Endodermal cell (in vitro differentiated cells): Measurements from ENCODE around the gene MOB3B. TPM values are rescaled to one million over a fixed set of nuclear protein-coding genes. Genes with fewer than 3 reads are reported as not detected.

Source experiments
- DNase-seq: peaks from one replicate; pipeline ENCODE4 v3.0.0-alpha.2; 2017
- H3K27ac ChIP-seq: 2 replicates; pipeline ENCODE4 v1.5.1; 2013; ENCODE audit warnings: mild to moderate bottlenecking, low read depth, low read length, moderate library complexity
- H3K27me3 ChIP-seq: 2 replicates; pipeline ENCODE4 v1.6.1; 2013; ENCODE audit warnings: mild to moderate bottlenecking, low read length, moderate library complexity; ENCODE audit not compliant: insufficient read depth, control insufficient read depth, poor library complexity, severe bottlenecking
- H3K36me3 ChIP-seq: 2 replicates; pipeline ENCODE4 v1.7.0; 2013; ENCODE audit warnings: mild to moderate bottlenecking, low read length, moderate library complexity; ENCODE audit not compliant: control insufficient read depth, insufficient read depth
- H3K4me1 ChIP-seq: one replicate; pipeline ENCODE4 v1.7.0; 2013; ENCODE audit warnings: low read length; ENCODE audit not compliant: control insufficient read depth, insufficient read depth
- H3K4me3 ChIP-seq: 2 replicates; pipeline ENCODE4 v1.5.1; 2013; ENCODE audit warnings: mild to moderate bottlenecking, low read length, moderate library complexity
- H3K9ac ChIP-seq: 2 replicates; pipeline ENCODE4 v1.6.1; 2013; ENCODE audit warnings: mild to moderate bottlenecking, low read length, moderate library complexity; ENCODE audit not compliant: poor library complexity, severe bottlenecking; ENCODE audit errors: extremely low read depth
- H3K9me3 ChIP-seq: 2 replicates; pipeline ENCODE4 v1.6.1; 2013; ENCODE audit warnings: mild to moderate bottlenecking, low read length, moderate library complexity; ENCODE audit not compliant: control insufficient read depth
- H3K27ac Mint-ChIP-seq: 2 replicates; pipeline ENCODE4 v1.8.0; 2020; ENCODE audit warnings: mixed read lengths
- H3K27me3 Mint-ChIP-seq: 2 replicates; pipeline ENCODE4 v1.8.0; 2021; ENCODE audit warnings: mild to moderate bottlenecking, mixed read lengths; ENCODE audit not compliant: insufficient read depth
- H3K36me3 Mint-ChIP-seq: 2 replicates; pipeline ENCODE4 v1.8.0; 2020; ENCODE audit warnings: low read depth, mixed read lengths
- H3K4me1 Mint-ChIP-seq: 2 replicates; pipeline ENCODE4 v1.8.0; 2020; ENCODE audit warnings: mixed read lengths
- H3K4me3 Mint-ChIP-seq: 2 replicates; pipeline ENCODE4 v1.8.0; 2020; ENCODE audit warnings: mild to moderate bottlenecking, moderate library complexity, mixed read lengths
- H3K9me3 Mint-ChIP-seq: 2 replicates; pipeline ENCODE4 v1.8.0; 2020; ENCODE audit warnings: mild to moderate bottlenecking, mixed read lengths
- CTCF ChIP-seq: fragments of 200-600 bp; sonication (generic); conservative IDR thresholded peaks from 2 replicates; pipeline ENCODE4 v1.5.0; 2021; ENCODE audit warnings: antibody characterized with exemption, mild to moderate bottlenecking
- WGBS, 2 experiments: methylation state at CpG; one replicate each; pipeline versions ENCODE4 v1.1.5 to v1.1.7; 2013; ENCODE audit warnings: missing lambda C conversion rate in 2 of 2, mixed read lengths in 1 of 2; ENCODE audit not compliant: insufficient coverage in 1 of 2, insufficient read length in 1 of 2; 5-methylcytosine and 5-hydroxymethylcytosine counted together
- total RNA-seq, 2 donors: library from RNA; stranded (reverse); fragmentation: NEBNext Ultra II Directional in 1 of 2; extraction: Animal tissue kit (Norgen Biotek cat#: 25700) in 1 of 2; gene quantifications; 2 replicates in 1 of 2; 3 replicates in 1 of 2; pipeline ENCODE4 v1.2.1, GENCODE V29; 2021

MOB3B gene
- total RNA-seq, 2 donors from 2014 or later, result 5.6 to 6.2 TPM

- no peak overlapping the region for H3K27ac Mint-ChIP-seq
- H3K27me3 Mint-ChIP-seq, result no peaks in the 10 kb centered on the region
- H3K4me3 Mint-ChIP-seq, result no peak overlapping the region
- Histone ChIP-seq H3K4me1 (no peaks in the 10 kb centered on the region), H3K9ac (no peak overlapping the region), H3K27me3 (no peaks in the 10 kb centered on the region), H3K4me3 (no peak overlapping the region), H3K36me3 (no peaks in the 10 kb centered on the region), H3K9me3 (no peaks in the 10 kb centered on the region), H3K27ac (no peak overlapping the region)
- no peak for TF ChIP-seq CTCF
- no peaks in the 10 kb centered on the region for H3K9me3 Mint-ChIP-seq
- WGBS, 2 experiments, result 70 to 77% methylated on average over 2 to 5 of the region's 5 CpGs
- no peak for DNase-seq
- no peaks in the 10 kb centered on the region for H3K36me3 Mint-ChIP-seq
- H3K4me1 Mint-ChIP-seq, result peaks cover 2% of the 10 kb centered on the region
These were observed 248.8 kb downstream of the MOB3B start for GRCh38 chr9:27280860-27281259.

GRCh38 chr9:27280249-27280648, 249.4 kb downstream of the MOB3B start:
- no peaks in the 10 kb centered on the region for H3K9me3 ChIP-seq
- Mint-ChIP-seq H3K27ac (no peak overlapping the region), H3K4me3 (no peak overlapping the region), H3K4me1 (peaks cover 2% of the 10 kb centered on the region), H3K36me3 (no peaks in the 10 kb centered on the region), H3K27me3 (no peaks in the 10 kb centered on the region), H3K9me3 (no peaks in the 10 kb centered on the region)
- no peak overlapping the region for H3K4me3 ChIP-seq
- H3K9ac ChIP-seq, result no peak overlapping the region
- H3K36me3 ChIP-seq, result no peaks in the 10 kb centered on the region
- no peak overlapping the region for H3K27ac ChIP-seq
- no peak for TF ChIP-seq CTCF
- no peaks in the 10 kb centered on the region for H3K27me3 ChIP-seq
- no peaks in the 10 kb centered on the region for H3K4me1 ChIP-seq
- WGBS, 2 experiments, result 90 to 91% methylated on average over 12 to 16 of the region's 16 CpGs
- DNase-seq, result no peak

GRCh38 chr9:27279611-27280010, 250.0 kb downstream of the MOB3B start:
- Mint-ChIP-seq H3K27me3 (no peaks in the 10 kb centered on the region), H3K9me3 (no peaks in the 10 kb centered on the region), H3K36me3 (no peaks in the 10 kb centered on the region), H3K4me3 (no peak overlapping the region), H3K4me1 (peaks cover 2% of the 10 kb centered on the region), H3K27ac (no peak overlapping the region)
- no peaks in the 10 kb centered on the region for H3K4me1 ChIP-seq
- 92 to 93% methylated on average over 3 of the region's 3 CpGs for WGBS, 2 experiments
- H3K36me3 ChIP-seq, result no peaks in the 10 kb centered on the region
- DNase-seq, result no peak
- no peaks in the 10 kb centered on the region for H3K9me3 ChIP-seq
- no peak overlapping the region for H3K27ac ChIP-seq
- H3K27me3 ChIP-seq, result no peaks in the 10 kb centered on the region
- TF ChIP-seq CTCF, result no peak
- H3K9ac ChIP-seq, result no peak overlapping the region
- no peak overlapping the region for H3K4me3 ChIP-seq
